Retinal pigment epithelial cell (primary cell): ENCODE results near the gene UBASH3A.

Experiments
- DNase-seq: peaks from one replicate; pipeline ENCODE4 v3.0.0-alpha.2; 2010; ENCODE audit warnings: low read depth
- H3K4me3 ChIP-seq: 2 replicates; pipeline ENCODE4 v1.5.1; 2011; ENCODE audit warnings: mild to moderate bottlenecking, low read length, control low read depth, moderate library complexity
- TF ChIP-seq, protein P1 (sequence below): conservative IDR thresholded peaks from 2 replicates; pipeline ENCODE4 v1.5.1; 2011; ENCODE audit warnings: low read depth, low read length, control low read depth, inconsistent platforms

The UBASH3A gene

DNA sequence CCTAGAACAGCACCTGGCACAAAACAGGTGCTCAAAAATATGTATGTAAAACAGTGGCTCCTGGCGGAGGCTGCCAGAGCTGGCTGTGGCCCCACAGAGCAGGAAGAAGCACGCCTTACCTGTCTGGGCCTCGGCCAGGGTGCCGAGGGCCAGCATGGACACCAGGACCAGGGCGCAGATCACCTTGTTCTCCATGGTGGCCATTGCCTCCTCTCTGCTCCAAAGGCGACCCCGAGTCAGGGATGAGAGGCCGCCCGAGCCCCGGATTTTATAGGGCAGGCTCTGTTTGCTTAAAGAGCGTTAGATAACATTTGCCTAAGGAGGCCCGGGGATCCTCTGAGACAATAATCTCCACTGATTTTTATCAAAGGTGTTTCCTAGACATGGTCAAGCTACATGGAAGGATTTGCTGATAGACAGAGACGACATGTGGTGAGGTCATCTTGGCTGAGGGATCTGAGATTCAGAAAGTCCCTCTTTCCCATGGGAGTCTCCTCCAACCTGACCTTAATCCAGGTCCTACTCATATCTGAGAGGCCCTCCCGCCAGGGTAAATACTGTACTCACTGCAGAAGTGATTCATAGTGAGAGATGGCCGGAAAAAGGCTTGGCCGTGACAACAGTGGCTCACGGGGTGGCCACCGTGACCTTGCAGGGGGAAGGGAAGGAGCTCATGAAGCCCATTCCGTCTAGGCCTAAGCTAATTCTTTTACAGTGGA lies 37.3 kb upstream of the UBASH3A start, which contains the start of gene TFF1:
Gene TFF1, minus strand, starts transcription at position 244 of the 719 bp plus-strand sequence. Its CDS starts 40 bp downstream, at position 204.
- no peak within 1 kb of the TSS for H3K4me3 ChIP-seq
- TF ChIP-seq, protein P1, sequence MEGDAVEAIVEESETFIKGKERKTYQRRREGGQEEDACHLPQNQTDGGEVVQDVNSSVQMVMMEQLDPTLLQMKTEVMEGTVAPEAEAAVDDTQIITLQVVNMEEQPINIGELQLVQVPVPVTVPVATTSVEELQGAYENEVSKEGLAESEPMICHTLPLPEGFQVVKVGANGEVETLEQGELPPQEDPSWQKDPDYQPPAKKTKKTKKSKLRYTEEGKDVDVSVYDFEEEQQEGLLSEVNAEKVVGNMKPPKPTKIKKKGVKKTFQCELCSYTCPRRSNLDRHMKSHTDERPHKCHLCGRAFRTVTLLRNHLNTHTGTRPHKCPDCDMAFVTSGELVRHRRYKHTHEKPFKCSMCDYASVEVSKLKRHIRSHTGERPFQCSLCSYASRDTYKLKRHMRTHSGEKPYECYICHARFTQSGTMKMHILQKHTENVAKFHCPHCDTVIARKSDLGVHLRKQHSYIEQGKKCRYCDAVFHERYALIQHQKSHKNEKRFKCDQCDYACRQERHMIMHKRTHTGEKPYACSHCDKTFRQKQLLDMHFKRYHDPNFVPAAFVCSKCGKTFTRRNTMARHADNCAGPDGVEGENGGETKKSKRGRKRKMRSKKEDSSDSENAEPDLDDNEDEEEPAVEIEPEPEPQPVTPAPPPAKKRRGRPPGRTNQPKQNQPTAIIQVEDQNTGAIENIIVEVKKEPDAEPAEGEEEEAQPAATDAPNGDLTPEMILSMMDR: no peak
- no peak for DNase-seq

DNA sequence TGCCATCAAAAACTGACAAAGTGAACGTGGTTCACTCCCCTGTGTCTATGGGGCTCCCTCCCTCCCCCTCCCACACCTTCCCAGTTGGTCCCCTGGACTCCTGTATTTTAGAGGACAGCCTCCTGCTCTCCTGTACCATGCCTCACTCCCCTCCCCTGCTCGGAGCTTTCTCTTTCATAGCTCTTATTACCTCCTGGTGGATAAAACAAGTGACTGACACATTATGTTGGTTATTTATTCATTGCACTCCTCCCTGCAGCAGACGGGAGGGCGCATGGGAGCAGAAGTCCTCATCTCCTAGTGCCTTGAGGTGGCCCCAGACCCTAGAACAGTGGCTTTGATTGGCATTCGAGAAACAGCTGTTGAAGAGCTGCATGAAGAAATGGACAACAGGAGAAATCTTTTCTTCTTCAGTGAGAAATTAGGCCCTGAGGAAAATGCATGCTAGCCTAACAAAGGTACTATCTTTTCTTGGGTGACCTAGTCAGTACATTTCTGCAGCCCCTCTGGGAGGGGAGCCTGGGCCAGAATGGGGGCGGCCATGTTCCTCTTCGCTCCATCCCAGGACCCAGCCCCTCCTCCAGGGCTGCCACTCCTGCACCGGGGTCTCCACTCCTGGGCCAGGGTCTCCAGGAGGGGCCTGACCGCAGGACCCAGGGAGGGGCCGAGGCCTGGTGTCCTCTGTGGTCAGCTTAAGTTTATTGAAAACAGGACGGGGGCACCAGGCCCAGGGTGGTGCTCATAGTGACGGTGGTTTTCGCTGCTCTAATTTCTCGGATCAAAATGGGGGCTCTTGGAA lies 36.1 kb upstream of the UBASH3A start:
- TF ChIP-seq, protein P1: no peak
- no peak for DNase-seq
- H3K4me3 ChIP-seq: no peak overlapping the region

DNA sequence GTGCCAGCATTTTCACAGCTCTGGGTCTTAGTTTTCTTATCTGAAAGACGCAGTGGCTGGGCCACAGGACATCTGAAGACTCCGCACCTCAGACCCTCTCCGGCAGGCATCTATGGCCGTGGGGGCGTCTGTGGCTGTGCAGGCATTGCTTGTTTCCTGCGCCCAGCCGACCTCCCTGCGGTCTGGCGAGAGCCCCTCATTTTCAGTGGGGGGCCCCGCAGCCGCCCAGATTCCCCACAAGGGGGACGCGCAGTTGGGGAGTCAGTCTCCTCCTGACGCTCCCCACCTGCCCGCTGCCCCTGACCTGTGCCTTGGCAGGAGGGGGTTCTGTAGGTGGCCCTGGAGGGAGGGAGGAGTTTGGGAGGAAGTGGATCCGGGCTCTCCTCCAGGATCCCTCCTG lies 33.9 kb upstream of the UBASH3A start:
- no peak for DNase-seq
- TF ChIP-seq, protein P1: no peak
- no peak overlapping the region for H3K4me3 ChIP-seq

DNA sequence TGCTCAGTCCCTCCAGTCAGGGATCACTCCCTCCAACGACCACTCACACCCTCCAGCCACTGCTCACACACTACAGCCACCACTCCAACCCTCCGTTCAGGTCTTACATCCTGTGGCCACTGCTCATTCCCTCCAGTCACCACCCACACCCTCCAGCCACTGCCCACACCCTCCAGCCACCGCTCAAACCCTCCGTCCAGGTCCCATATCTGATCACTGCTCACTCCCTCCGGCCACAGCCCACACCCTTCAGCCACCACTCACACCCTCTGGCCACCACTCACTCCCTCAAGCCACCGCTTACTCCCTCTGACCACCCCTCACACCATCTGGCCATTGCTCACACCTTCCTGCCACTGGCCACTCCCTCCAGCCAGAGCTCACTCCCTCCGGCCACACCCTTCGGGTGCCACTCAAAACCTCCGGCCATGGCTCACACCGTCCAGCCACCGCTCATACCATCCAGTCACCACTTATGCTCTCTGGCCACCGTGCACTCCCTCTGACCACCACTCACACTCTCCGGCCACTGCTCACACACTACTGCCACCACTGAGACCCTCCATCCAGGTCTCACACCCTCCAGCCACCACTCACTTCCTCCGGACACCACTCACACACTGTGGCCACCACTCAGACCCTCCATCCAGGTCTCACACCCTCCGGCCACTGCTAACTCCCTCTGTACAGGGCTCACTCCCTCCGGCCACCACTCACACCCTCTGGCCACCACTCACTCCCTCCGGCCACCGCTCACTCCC lies 32.6 kb upstream of the UBASH3A start:
- no peak for DNase-seq
- TF ChIP-seq, protein P1: no peak

DNA sequence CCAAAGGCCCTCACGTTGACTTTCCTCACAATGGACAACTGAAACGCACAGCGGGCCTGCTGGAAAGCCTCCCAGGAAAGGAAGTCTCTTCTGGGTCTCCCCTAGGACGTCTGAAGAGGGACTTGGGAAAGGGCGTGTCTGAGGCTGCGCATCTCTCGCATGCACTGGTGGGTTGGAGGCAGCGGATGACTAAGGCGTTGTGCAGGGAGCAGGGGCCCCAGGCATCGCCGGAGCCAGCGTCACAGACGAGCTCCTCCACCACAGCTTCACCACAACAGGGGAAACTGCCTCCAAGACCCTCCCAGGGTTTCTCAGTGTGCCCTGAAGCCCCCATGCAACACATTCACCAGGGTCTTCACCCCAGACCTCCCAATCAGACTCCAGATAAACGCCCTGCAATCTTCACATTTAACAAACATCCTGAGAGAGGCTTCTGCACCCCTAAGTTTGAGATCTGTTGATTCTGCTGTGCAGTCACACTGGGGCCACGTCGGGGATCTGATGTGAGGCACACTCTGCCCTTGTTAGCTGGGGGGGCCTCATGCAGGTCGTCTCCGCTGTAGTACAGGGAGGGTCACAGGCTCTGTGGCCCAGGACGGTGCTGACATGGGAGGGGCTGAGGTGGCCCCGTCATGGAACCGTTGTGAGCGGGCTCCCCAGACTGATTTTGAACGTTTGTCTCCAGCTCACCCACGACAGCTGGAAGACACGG lies 30.4 kb upstream of the UBASH3A start:
- TF ChIP-seq, protein P1: no peak
- no peak for DNase-seq
- H3K4me3 ChIP-seq: no peak overlapping the region

More for the DNA sequence above, 32.6 kb upstream of the UBASH3A start:
- no peak overlapping the region for H3K4me3 ChIP-seq

DNA sequence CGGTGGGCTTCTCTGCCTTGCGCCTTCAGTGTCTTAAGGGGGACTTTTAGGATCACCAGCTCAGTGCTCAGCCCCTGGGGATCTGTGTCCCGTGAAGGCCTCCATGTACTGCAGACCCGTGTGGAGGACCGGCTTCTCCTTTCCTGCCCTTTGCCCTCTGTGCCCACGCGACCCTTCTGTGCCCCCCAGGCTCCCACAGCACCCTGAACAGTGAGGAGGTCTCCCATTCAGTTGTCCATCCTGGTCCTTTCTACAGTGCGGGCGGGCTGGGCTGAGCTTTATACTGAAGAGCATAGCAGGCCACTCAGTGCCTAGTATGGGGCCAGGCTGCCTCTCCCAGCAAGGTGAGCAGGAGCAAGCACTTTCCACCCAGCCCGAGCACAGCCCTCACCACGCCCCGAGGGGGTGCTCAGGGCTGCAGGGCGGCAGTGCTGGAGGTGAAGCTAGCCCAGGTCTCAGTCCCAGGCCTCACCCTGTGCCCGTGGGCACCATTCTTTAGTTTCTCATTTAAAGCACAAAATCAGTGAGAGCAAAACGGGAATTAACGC lies 29.7 kb upstream of the UBASH3A start:
- no peak for DNase-seq
- TF ChIP-seq, protein P1: no peak
- no peak overlapping the region for H3K4me3 ChIP-seq
